GM19239 (cell line): ENCODE data around the gene FZD10.

Experiments
- DNase-seq: peaks from one replicate; pipeline ENCODE4 v3.0.0; 2011; ENCODE audit warnings: low spot score; ENCODE audit not compliant: insufficient read length
- FAIRE-seq: peaks from 2 replicates; lab custom pipeline; 2011; peaks lifted over from hg19 to GRCh38; lab: Jason Lieb, UNC

The FZD10 gene

GRCh38 chr12:130170611-130171010 is 8.3 kb downstream of the FZD10 start:
- FAIRE-seq, result no peak
- DNase-seq, result no peak

- DNase-seq (no peak), FAIRE-seq (no peak)
These were observed 15.5 kb downstream of the FZD10 start for GRCh38 chr12:130177635-130178242.

GRCh38 chr12:130178282-130178681 is 16.0 kb downstream of the FZD10 start:
- DNase-seq, result no peak
- FAIRE-seq, result no peak

GRCh38 chr12:130179191-130179590 is 16.9 kb downstream of the FZD10 start:
- FAIRE-seq (no peak), DNase-seq (no peak)

GRCh38 chr12:130179621-130180020 is 17.4 kb downstream of the FZD10 start:
- DNase-seq (no peak), FAIRE-seq (no peak)

- no peak for DNase-seq
- no peak for FAIRE-seq
These were observed 18.9 kb downstream of the FZD10 start for GRCh38 chr12:130181211-130181610.

- FAIRE-seq (no peak), DNase-seq (no peak)
These were observed 21.5 kb downstream of the FZD10 start for GRCh38 chr12:130183585-130184370.

- no peak for DNase-seq
- no peak for FAIRE-seq
These were observed 22.3 kb downstream of the FZD10 start for GRCh38 chr12:130184404-130185090.

GRCh38 chr12:130185455-130186391 is 23.5 kb downstream of the FZD10 start:
- no peak for FAIRE-seq
- no peak for DNase-seq

GRCh38 chr12:130186651-130187268 is 24.5 kb downstream of the FZD10 start:
- DNase-seq (no peak), FAIRE-seq (no peak)

- DNase-seq (no peak), FAIRE-seq (no peak)
These were observed 30.5 kb downstream of the FZD10 start for GRCh38 chr12:130192642-130193345.

- FAIRE-seq, result no peak
- no peak for DNase-seq
These were observed 31.9 kb downstream of the FZD10 start for GRCh38 chr12:130194154-130194553.

- DNase-seq (no peak), FAIRE-seq (no peak)
These were observed 33.1 kb downstream of the FZD10 start for GRCh38 chr12:130195369-130195768.

- FAIRE-seq, result no peak
These were observed 33.5 kb downstream of the FZD10 start for GRCh38 chr12:130195776-130196175.

GRCh38 chr12:130196827-130197226 is 34.6 kb downstream of the FZD10 start:
- FAIRE-seq, result no peak
- no peak for DNase-seq

More at GRCh38 chr12:130195776-130196175, 33.5 kb downstream of the FZD10 start:
- no peak for DNase-seq

- FAIRE-seq, result no peak
These were observed 35.9 kb downstream of the FZD10 start for GRCh38 chr12:130198026-130198662.

GRCh38 chr12:130198663-130199060 is 36.4 kb downstream of the FZD10 start:
- no peak for DNase-seq
- FAIRE-seq, result no peak

More at GRCh38 chr12:130198026-130198662, 35.9 kb downstream of the FZD10 start:
- no peak for DNase-seq

- DNase-seq (no peak), FAIRE-seq (no peak)
These were observed 37.5 kb downstream of the FZD10 start for GRCh38 chr12:130199581-130200390.
